ENCODE results near the gene HSD17B11.
"Not testable (repeated sequence)": the region's sequence is repeated elsewhere in the genome, so short reads cannot be mapped to it uniquely, and the experiment has no call there.

HSD17B11 gene

GRCh38 chr4:87390891-87391575 lies at the start of gene HSD17B11:
TSS of gene HSD17B11 (minus strand) at chr4:87391188. CDS start at chr4:87391070, 118 bp downstream.
- peak; percentile 52 for DNase-seq (ENCODE audit: low read depth, low spot score)

GRCh38 chr4:87433342-87433741 lies 42.4 kb upstream of the HSD17B11 start:
- DNase-seq (ENCODE audit: low read depth, low spot score) = no peak

GRCh38 chr4:87430038-87430437 lies 39.0 kb upstream of the HSD17B11 start:
- no peak for DNase-seq (ENCODE audit: low read depth, low spot score)

- DNase-seq (ENCODE audit: low read depth, low spot score) = no peak
These were observed 38.0 kb upstream of the HSD17B11 start for GRCh38 chr4:87428979-87429378.

GRCh38 chr4:87427518-87427868 lies 36.5 kb upstream of the HSD17B11 start:
- DNase-seq (ENCODE audit: low read depth, low spot score) = no peak

DNA sequence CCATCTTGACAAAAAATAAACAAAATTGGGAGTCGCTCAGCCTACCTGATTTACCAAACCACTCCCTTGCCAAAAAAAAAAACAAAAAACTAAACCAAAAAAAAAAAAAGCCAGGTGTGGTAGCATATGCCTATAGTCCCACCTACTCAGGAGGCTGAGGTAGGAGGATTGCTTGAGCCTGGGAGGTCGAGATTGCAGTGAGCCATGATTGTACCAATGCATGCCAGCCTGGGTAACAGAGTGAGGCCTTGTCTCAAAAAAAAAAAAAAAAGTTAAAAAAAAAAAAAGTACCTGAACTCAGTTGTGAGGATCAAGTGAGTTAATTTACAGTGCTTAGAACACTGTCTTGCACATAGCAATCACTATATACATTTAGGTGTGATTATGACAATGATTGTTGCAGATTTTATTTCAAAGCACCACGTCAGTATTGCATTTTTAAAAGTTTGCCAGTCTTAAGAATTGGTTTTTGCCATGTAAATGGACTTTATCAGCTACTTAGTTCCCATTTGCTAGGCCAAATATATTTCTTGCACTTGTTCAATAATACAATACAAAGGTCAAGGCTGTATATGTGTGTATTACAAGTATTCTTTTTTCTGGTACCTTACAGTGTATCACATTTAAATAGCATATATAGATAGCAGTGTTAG lies 36.0 kb upstream of the HSD17B11 start:
- DNase-seq (ENCODE audit: low read depth, low spot score) = no peak

- DNase-seq (ENCODE audit: low read depth, low spot score) = no peak
These were observed 34.7 kb upstream of the HSD17B11 start for GRCh38 chr4:87425711-87426110.

GRCh38 chr4:87424099-87424543 lies 33.1 kb upstream of the HSD17B11 start:
- not testable (repeated sequence) for DNase-seq (ENCODE audit: low read depth, low spot score)

- DNase-seq (ENCODE audit: low read depth, low spot score) = no peak
These were observed 32.5 kb upstream of the HSD17B11 start for GRCh38 chr4:87423317-87424098.

GRCh38 chr4:87422104-87423052 lies 31.4 kb upstream of the HSD17B11 start, which contains the start of gene NUDT9:
TSS of gene NUDT9 (plus strand) at chr4:87422573. CDS start at chr4:87422906, 333 bp downstream.
- DNase-seq (ENCODE audit: low read depth, low spot score) = peak; percentile 67

- DNase-seq (ENCODE audit: low read depth, low spot score) = no peak
These were observed 29.4 kb upstream of the HSD17B11 start for GRCh38 chr4:87420276-87420830.

DNA sequence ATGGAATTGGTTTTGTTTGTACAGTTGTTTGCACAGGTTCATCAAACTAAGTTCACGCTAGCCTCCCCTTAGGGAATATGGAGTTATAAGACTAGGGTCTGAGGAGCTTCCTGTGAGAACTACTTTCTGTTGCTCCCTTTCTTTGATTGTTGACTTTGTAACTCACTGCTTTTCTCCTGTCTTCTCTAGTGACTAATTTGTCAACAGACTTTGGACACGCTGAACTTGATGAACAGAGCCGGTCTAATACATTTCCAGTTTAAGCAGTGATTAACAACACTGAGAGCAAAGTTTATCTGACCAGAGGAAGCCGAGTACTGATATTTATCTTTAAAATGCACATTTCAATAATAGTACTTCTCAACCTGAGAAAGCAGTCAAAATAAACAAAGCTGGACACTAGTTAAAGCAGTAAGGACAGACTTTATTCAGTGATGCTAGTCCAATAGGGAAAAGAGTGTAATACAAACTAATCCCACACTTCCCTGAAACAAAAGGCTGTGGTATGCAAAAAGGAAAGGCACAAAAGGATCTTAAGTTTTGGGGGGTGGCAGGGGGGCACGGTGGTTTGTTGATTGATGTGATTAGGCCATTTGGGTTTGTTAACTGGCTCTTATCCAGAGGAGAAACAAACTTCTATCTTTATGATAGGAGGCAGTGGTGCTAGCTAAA lies 28.7 kb upstream of the HSD17B11 start:
- DNase-seq (ENCODE audit: low read depth, low spot score) = no peak

GRCh38 chr4:87418410-87418809 lies 27.4 kb upstream of the HSD17B11 start:
- not testable (repeated sequence) for DNase-seq (ENCODE audit: low read depth, low spot score)

GRCh38 chr4:87416965-87417364 lies 26.0 kb upstream of the HSD17B11 start:
- DNase-seq (ENCODE audit: low read depth, low spot score) = no peak

DNA sequence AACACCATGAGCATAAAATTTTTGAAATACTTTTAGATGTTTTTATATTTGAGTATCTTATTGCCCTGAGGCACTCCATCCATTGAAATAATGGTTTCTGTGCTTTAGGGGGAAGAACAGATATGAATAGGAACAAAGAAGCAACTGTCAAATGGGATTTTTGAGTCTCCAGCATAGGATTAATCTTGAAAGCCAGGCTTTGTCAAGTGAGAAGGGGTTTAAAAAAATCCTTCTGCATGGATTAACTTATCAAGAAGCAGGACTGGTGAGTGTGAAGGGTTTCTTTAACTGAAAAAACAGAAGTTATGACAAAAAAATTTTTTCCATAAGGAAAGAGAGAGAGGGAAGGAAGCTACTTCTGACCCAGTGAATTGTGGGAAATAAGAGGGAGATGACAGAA lies 23.8 kb upstream of the HSD17B11 start:
- DNase-seq (ENCODE audit: low read depth, low spot score) = no peak

- no peak for DNase-seq (ENCODE audit: low read depth, low spot score)
These were observed 19.7 kb upstream of the HSD17B11 start for GRCh38 chr4:87410679-87411078.

DNA sequence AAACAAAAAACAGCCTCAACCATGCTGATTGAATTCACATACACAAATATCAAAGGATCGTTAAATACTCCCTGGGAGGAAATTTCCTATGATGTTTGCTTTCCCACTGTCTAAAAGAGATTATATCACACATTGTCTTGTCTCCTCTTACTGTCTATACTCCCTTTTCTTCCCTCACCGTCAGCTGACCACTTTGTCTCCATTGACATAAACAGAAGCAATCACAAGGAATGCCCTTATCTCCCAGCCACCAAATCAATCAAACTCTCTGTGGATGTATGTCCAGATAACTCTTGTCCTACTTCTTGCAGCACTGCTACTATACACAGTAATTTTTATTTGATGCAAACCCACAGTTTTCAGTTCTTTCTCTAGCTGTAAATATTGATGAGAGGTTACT lies 19.2 kb upstream of the HSD17B11 start:
- no peak for DNase-seq (ENCODE audit: low read depth, low spot score)

- no peak for DNase-seq (ENCODE audit: low read depth, low spot score)
These were observed 18.5 kb upstream of the HSD17B11 start for GRCh38 chr4:87409420-87409939.

- not testable (repeated sequence) for DNase-seq (ENCODE audit: low read depth, low spot score)
These were observed 15.9 kb upstream of the HSD17B11 start for GRCh38 chr4:87406902-87407301.

GRCh38 chr4:87406462-87406861 lies 15.5 kb upstream of the HSD17B11 start:
- no peak for DNase-seq (ENCODE audit: low read depth, low spot score)

All from activated naive CD8-positive, alpha-beta T cell treated with anti-CD3 and anti-CD28 coated beads, Interleukin-2, amount 50 U/mL, for 16 hours (primary cell).